Measurements from ENCODE around the gene ZDHHC16. TPM values are rescaled to one million over a fixed set of nuclear protein-coding genes. Genes with fewer than 3 reads are reported as not detected.
"Not testable (repeated sequence)": the region's sequence is repeated elsewhere in the genome, so short reads cannot be mapped to it uniquely, and the experiment has no call there.

The ZDHHC16 gene
- total RNA-seq, 5 donors from 2014 or later (not counting 1 experiment from before 2014, with no cell fraction given) = 16.1 to 38.8 (median 36.2) TPM

DNA sequence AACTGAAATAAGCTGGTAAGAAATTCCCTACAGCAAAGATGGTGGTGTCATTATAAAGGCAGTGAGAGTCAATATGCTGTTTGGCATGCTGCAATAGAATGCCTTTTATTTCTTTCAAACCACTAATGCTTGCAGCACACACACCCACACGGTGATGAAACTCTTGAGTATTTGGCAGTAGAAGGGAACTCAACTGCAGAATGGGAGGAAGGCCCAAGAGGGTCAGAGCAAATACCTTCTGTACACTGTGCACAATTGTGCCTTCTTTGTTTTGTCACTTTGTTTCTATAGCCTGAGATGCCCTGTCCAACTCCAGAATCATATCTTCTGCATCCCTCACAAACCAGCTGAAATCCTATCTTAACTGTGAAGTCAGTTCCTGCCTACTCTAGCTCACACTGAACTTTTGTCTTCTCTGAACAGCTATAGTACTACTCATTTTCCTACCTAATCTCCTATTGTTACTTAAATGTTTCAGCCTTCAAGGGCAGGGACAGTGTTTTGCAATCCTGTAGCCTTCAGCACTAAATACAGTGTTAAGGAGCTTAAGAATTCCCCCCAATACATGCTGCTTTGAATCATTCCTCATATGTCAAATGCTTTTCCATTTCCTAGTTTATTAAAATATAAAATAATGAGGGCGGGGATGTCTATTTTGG lies 30.1 kb downstream of the ZDHHC16 start:
- Histone ChIP-seq H3K9me3 (no peaks in the 10 kb centered on the region), H3K4me3 (ENCODE audit: control insufficient read depth in 1 of 2, extremely low read depth in 1 of 2, low read length in 1 of 2) (no peak overlapping the region), H3K36me3 (ENCODE audit: control insufficient read depth in 2 of 2, extremely low read depth in 1 of 2, insufficient read depth in 1 of 2, low read length in 1 of 2) (peaks cover 2 to 87% of the 10 kb centered on the region in 2 donors), H3K4me1 (ENCODE audit: control insufficient read depth in 1 of 2, extremely low read depth in 1 of 2, insufficient read depth in 2 of 2, low read length in 2 of 2) (no peaks in the 10 kb centered on the region), H3K27me3 (replicated peaks in 1 of 2; ENCODE audit: control insufficient read depth in 2 of 2, extremely low read depth in 1 of 2, insufficient read depth in 2 of 2, low read length in 1 of 2) (no peaks in the 10 kb centered on the region), H3K27ac (ENCODE audit: low read length) (no peak overlapping the region)
- CTCF ChIA-PET = interaction anchor here in 1 of 2 donors (0.6 kb wide), 1 partner anchor 164 kb away, joined by 3 read pairs; the partner anchor contains the start of gene PI4K2A
- H3K36me3 Mint-ChIP-seq = peaks cover 59% of the 10 kb centered on the region
- H3K9me3 Mint-ChIP-seq = peaks cover 0 to 4% (median 0%) of the 10 kb centered on the region in 3 donors
- H3K4me1 Mint-ChIP-seq = no peaks in the 10 kb centered on the region
- DNase-seq (no peak), ATAC-seq (replicated peaks in 1 of 4) (no peak)
- peak overlapping the region in 1 of 2 donors; percentile 13 for H3K27ac Mint-ChIP-seq
- POLR2A ChIA-PET = no interaction called here
- no CpG with 5 or more reads among the region's 2 CpGs for WGBS (ENCODE audit: insufficient coverage)
- H3K27me3 Mint-ChIP-seq = no peaks in the 10 kb centered on the region
- no peak overlapping the region for H3K4me3 Mint-ChIP-seq

GRCh38 chr10:97479410-97479809 lies 33.4 kb downstream of the ZDHHC16 start:
- CTCF ChIA-PET = not testable (repeated sequence)

DNA sequence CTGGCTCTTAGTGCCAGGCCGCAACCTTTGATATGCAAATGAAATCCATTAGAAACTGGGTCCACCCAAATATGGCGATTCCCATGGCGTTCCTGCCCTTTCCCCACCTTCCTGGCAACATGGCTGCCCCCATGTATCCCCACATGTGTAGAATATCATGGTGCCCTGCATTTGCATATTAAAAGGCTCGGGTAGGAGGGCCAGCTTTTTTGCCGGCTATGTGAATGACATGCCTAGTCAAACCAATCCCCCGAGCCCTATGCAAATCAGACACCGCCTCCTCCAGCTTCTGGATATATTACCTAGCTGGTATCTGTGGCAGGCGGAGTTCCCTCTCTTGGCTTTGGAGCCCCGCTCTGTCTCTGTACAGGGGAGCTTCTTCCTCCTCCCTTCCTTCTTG lies 34.0 kb downstream of the ZDHHC16 start:
- Mint-ChIP-seq H3K4me1 (no peaks in the 10 kb centered on the region), H3K27me3 (no peaks in the 10 kb centered on the region), H3K4me3 (no peak overlapping the region), H3K9me3 (peaks cover 0 to 3% (median 0%) of the 10 kb centered on the region in 3 donors), H3K27ac (no peak overlapping the region), H3K36me3 (peaks cover 51% of the 10 kb centered on the region)
- Histone ChIP-seq H3K4me1 (ENCODE audit: control insufficient read depth in 1 of 2, extremely low read depth in 1 of 2, insufficient read depth in 2 of 2, low read length in 2 of 2) (no peaks in the 10 kb centered on the region), H3K27ac (ENCODE audit: low read length) (no peak overlapping the region), H3K9me3 (no peaks in the 10 kb centered on the region), H3K36me3 (ENCODE audit: control insufficient read depth in 2 of 2, extremely low read depth in 1 of 2, insufficient read depth in 1 of 2, low read length in 1 of 2) (peaks cover 11 to 79% of the 10 kb centered on the region in 2 donors), H3K27me3 (replicated peaks in 1 of 2; ENCODE audit: control insufficient read depth in 2 of 2, extremely low read depth in 1 of 2, insufficient read depth in 2 of 2, low read length in 1 of 2) (no peaks in the 10 kb centered on the region), H3K4me3 (ENCODE audit: control insufficient read depth in 1 of 2, extremely low read depth in 1 of 2, low read length in 1 of 2) (no peak overlapping the region)
- ChIA-PET POLR2A (no interaction called here), CTCF (no interaction called here)
- no peak for ATAC-seq (replicated peaks in 1 of 4)
- DNase-seq = no peak
- WGBS (ENCODE audit: insufficient coverage) = 82% methylated on average over 6 of the region's 9 CpGs

More at GRCh38 chr10:97479410-97479809, 33.4 kb downstream of the ZDHHC16 start:
- H3K27ac ChIP-seq (ENCODE audit: low read length); POLR2A ChIA-PET; DNase-seq; H3K9me3 ChIP-seq; ATAC-seq (replicated peaks in 1 of 4); H3K9me3 Mint-ChIP-seq; H3K27ac Mint-ChIP-seq; H3K4me3 ChIP-seq (ENCODE audit: control insufficient read depth in 1 of 2, extremely low read depth in 1 of 2, low read length in 1 of 2); H3K4me1 Mint-ChIP-seq; H3K27me3 ChIP-seq (replicated peaks in 1 of 2; ENCODE audit: control insufficient read depth in 2 of 2, extremely low read depth in 1 of 2, insufficient read depth in 2 of 2, low read length in 1 of 2); H3K4me3 Mint-ChIP-seq; H3K4me1 ChIP-seq (ENCODE audit: control insufficient read depth in 1 of 2, extremely low read depth in 1 of 2, insufficient read depth in 2 of 2, low read length in 2 of 2); H3K27me3 Mint-ChIP-seq: not testable (repeated sequence)
- peaks cover 54% of the 10 kb centered on the region for H3K36me3 Mint-ChIP-seq
- no CpG with 5 or more reads among the region's 4 CpGs for WGBS (ENCODE audit: insufficient coverage)
- H3K36me3 ChIP-seq (ENCODE audit: control insufficient read depth in 2 of 2, extremely low read depth in 1 of 2, insufficient read depth in 1 of 2, low read length in 1 of 2) = peaks cover 11 to 84% of the 10 kb centered on the region in 2 donors

GRCh38 chr10:97481071-97481470 lies 35.1 kb downstream of the ZDHHC16 start:
- no peaks in the 10 kb centered on the region for H3K27me3 Mint-ChIP-seq
- ATAC-seq (replicated peaks in 1 of 4) (no peak), DNase-seq (no peak)
- no peak overlapping the region for H3K27ac ChIP-seq (ENCODE audit: low read length)
- no peaks in the 10 kb centered on the region for H3K27me3 ChIP-seq (replicated peaks in 1 of 2; ENCODE audit: control insufficient read depth in 2 of 2, extremely low read depth in 1 of 2, insufficient read depth in 2 of 2, low read length in 1 of 2)
- peaks cover 3 to 6% (median 5%) of the 10 kb centered on the region in 3 donors for H3K4me1 Mint-ChIP-seq
- ChIA-PET CTCF (interaction anchor here in 1 of 2 donors (0.8 kb wide), 1 partner anchor 17 kb away, joined by 3 read pairs; no protein-coding TSS in a partner anchor), POLR2A (no interaction called here)
- no peak overlapping the region for H3K27ac Mint-ChIP-seq
- H3K4me3 Mint-ChIP-seq = no peak overlapping the region
- no peaks in the 10 kb centered on the region for H3K9me3 ChIP-seq
- no peak overlapping the region for H3K4me3 ChIP-seq (ENCODE audit: control insufficient read depth in 1 of 2, extremely low read depth in 1 of 2, low read length in 1 of 2)
- no peaks in the 10 kb centered on the region for H3K9me3 Mint-ChIP-seq
- 90% methylated on average over 2 of the region's 4 CpGs for WGBS (ENCODE audit: insufficient coverage)
- H3K4me1 ChIP-seq (ENCODE audit: control insufficient read depth in 1 of 2, extremely low read depth in 1 of 2, insufficient read depth in 2 of 2, low read length in 2 of 2) = no peaks in the 10 kb centered on the region
- H3K36me3 Mint-ChIP-seq = peaks cover 46% of the 10 kb centered on the region
- H3K36me3 ChIP-seq (ENCODE audit: control insufficient read depth in 2 of 2, extremely low read depth in 1 of 2, insufficient read depth in 1 of 2, low read length in 1 of 2) = peaks cover 8 to 76% of the 10 kb centered on the region in 2 donors

DNA sequence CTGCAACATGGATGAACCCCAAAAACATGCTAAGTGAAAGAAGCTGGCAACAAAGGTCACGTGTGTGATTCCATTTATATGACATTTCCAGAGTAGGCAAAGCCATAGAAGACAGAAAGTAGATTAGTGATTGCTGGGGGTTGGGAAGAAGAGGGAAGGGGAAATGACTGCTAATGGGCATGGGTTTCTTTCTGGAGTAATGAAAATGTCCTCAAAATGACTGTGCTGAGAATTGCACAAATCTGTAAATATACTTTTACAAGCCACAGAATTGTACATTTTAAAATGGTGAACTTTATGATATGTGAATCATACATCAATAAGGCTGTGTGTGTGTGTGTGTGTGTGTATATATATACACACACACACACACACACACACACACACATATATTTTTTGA lies 36.4 kb downstream of the ZDHHC16 start:
- Mint-ChIP-seq H3K4me3 (no peak overlapping the region), H3K9me3 (no peaks in the 10 kb centered on the region), H3K4me1 (peaks cover 6 to 9% (median 6%) of the 10 kb centered on the region in 3 donors), H3K27me3 (no peaks in the 10 kb centered on the region), H3K27ac (no peak overlapping the region), H3K36me3 (peaks cover 33% of the 10 kb centered on the region)
- 100% methylated on average over 1 of the region's 1 CpG for WGBS (ENCODE audit: insufficient coverage)
- no peaks in the 10 kb centered on the region for H3K9me3 ChIP-seq
- H3K36me3 ChIP-seq (ENCODE audit: control insufficient read depth in 2 of 2, extremely low read depth in 1 of 2, insufficient read depth in 1 of 2, low read length in 1 of 2) = peaks cover 14 to 63% of the 10 kb centered on the region in 2 donors
- DNase-seq = no peak
- no peak overlapping the region for H3K27ac ChIP-seq (ENCODE audit: low read length)
- ChIA-PET CTCF (no interaction called here), POLR2A (no interaction called here)
- no peaks in the 10 kb centered on the region for H3K27me3 ChIP-seq (replicated peaks in 1 of 2; ENCODE audit: control insufficient read depth in 2 of 2, extremely low read depth in 1 of 2, insufficient read depth in 2 of 2, low read length in 1 of 2)
- ATAC-seq (replicated peaks in 1 of 4) = no peak
- no peak overlapping the region for H3K4me3 ChIP-seq (ENCODE audit: control insufficient read depth in 1 of 2, extremely low read depth in 1 of 2, low read length in 1 of 2)
- H3K4me1 ChIP-seq (ENCODE audit: control insufficient read depth in 1 of 2, extremely low read depth in 1 of 2, insufficient read depth in 2 of 2, low read length in 2 of 2) = no peaks in the 10 kb centered on the region

- no peak overlapping the region for H3K4me3 ChIP-seq (ENCODE audit: control insufficient read depth in 1 of 2, extremely low read depth in 1 of 2, low read length in 1 of 2)
- H3K27me3 Mint-ChIP-seq = no peaks in the 10 kb centered on the region
- H3K4me3 Mint-ChIP-seq = no peak overlapping the region
- 100% methylated on average over 1 of the region's 3 CpGs for WGBS (ENCODE audit: insufficient coverage)
- H3K27me3 ChIP-seq (replicated peaks in 1 of 2; ENCODE audit: control insufficient read depth in 2 of 2, extremely low read depth in 1 of 2, insufficient read depth in 2 of 2, low read length in 1 of 2) = no peaks in the 10 kb centered on the region
- peaks cover 6 to 15% (median 13%) of the 10 kb centered on the region in 3 donors for H3K4me1 Mint-ChIP-seq
- H3K9me3 Mint-ChIP-seq = no peaks in the 10 kb centered on the region
- CTCF ChIA-PET = interaction anchor here in 1 of 2 donors (0.5 to 0.6 kb wide), 2 partner anchors 60 to 74 kb away, joined by 3 to 5 read pairs; no protein-coding TSS in a partner anchor
- ATAC-seq (replicated peaks in 1 of 4) (no peak), DNase-seq (no peak)
- H3K36me3 Mint-ChIP-seq = peaks cover 29% of the 10 kb centered on the region
- peaks cover 14 to 55% of the 10 kb centered on the region in 2 donors for H3K36me3 ChIP-seq (ENCODE audit: control insufficient read depth in 2 of 2, extremely low read depth in 1 of 2, insufficient read depth in 1 of 2, low read length in 1 of 2)
- H3K27ac Mint-ChIP-seq = no peak overlapping the region
- POLR2A ChIA-PET = no interaction called here
- H3K4me1 ChIP-seq (ENCODE audit: control insufficient read depth in 1 of 2, extremely low read depth in 1 of 2, insufficient read depth in 2 of 2, low read length in 2 of 2) = no peaks in the 10 kb centered on the region
- H3K9me3 ChIP-seq = no peaks in the 10 kb centered on the region
- no peak overlapping the region for H3K27ac ChIP-seq (ENCODE audit: low read length)
Observed at GRCh38 chr10:97483506-97483905, 37.5 kb downstream of the ZDHHC16 start.

Data from T-cell (primary cell).